IPS-20b (cell line): ENCODE data around the gene SBNO1.
"Not testable (repeated sequence)": the region's sequence is repeated elsewhere in the genome, so short reads cannot be mapped to it uniquely, and the experiment has no call there.

ENCODE experiments used
- H3K27ac ChIP-seq: one replicate; pipeline ENCODE4 v1.5.1; 2013; ENCODE audit warnings: low read length
- H3K27me3 ChIP-seq: 2 replicates; pipeline ENCODE4 v1.6.1; 2013; ENCODE audit warnings: mild to moderate bottlenecking, low read length, inconsistent platforms; ENCODE audit not compliant: insufficient read depth
- H3K36me3 ChIP-seq: 2 replicates; pipeline ENCODE4 v1.6.1; 2013; ENCODE audit warnings: low read depth, mild to moderate bottlenecking, inconsistent platforms, low read length, moderate library complexity; ENCODE audit not compliant: insufficient read depth
- H3K4me1 ChIP-seq: 2 replicates; pipeline ENCODE4 v1.6.1; 2013; ENCODE audit warnings: mild to moderate bottlenecking, control low read depth, inconsistent platforms, low read length, moderate library complexity; ENCODE audit not compliant: insufficient read depth
- H3K4me3 ChIP-seq: 2 replicates; pipeline ENCODE4 v1.5.1; 2013; ENCODE audit warnings: mild to moderate bottlenecking, low read length, inconsistent platforms
- H3K9ac ChIP-seq: 2 replicates; pipeline ENCODE4 v1.6.1; 2013; ENCODE audit warnings: low read depth, mild to moderate bottlenecking, inconsistent platforms, low read length, moderate library complexity
- H3K9me3 ChIP-seq: 2 replicates; pipeline ENCODE4 v1.6.1; 2013; ENCODE audit warnings: mild to moderate bottlenecking, low read depth, low read length, inconsistent platforms; ENCODE audit not compliant: insufficient read depth

SBNO1 gene

GRCh38 chr12:123335490-123335889 is 29.2 kb downstream of the SBNO1 start:
- H3K4me1 ChIP-seq, result no peaks in the 10 kb centered on the region

GRCh38 chr12:123329799-123330198 is 34.8 kb downstream of the SBNO1 start:
- Histone ChIP-seq H3K9me3 (no peaks in the 10 kb centered on the region), H3K27me3 (no peaks in the 10 kb centered on the region), H3K36me3 (peaks cover 88% of the 10 kb centered on the region), H3K4me3 (no peak overlapping the region), H3K27ac (no peak overlapping the region), H3K9ac (no peak overlapping the region), H3K4me1 (no peaks in the 10 kb centered on the region)

More at GRCh38 chr12:123335490-123335889, 29.2 kb downstream of the SBNO1 start:
- H3K9ac ChIP-seq, result no peak overlapping the region
- no peaks in the 10 kb centered on the region for H3K9me3 ChIP-seq
- no peak overlapping the region for H3K4me3 ChIP-seq
- H3K27me3 ChIP-seq, result no peaks in the 10 kb centered on the region
- H3K36me3 ChIP-seq, result peaks cover 80% of the 10 kb centered on the region
- no peak overlapping the region for H3K27ac ChIP-seq

- H3K9me3 ChIP-seq, result no peaks in the 10 kb centered on the region
- H3K36me3 ChIP-seq, result peaks cover 100% of the 10 kb centered on the region
- H3K27me3 ChIP-seq, result no peaks in the 10 kb centered on the region
- H3K4me3 ChIP-seq, result no peak overlapping the region
- H3K27ac ChIP-seq, result no peak overlapping the region
- H3K9ac ChIP-seq, result no peak overlapping the region
- no peaks in the 10 kb centered on the region for H3K4me1 ChIP-seq
These were observed 44.8 kb downstream of the SBNO1 start for GRCh38 chr12:123319826-123320225.

- no peaks in the 10 kb centered on the region for H3K4me1 ChIP-seq
- no peaks in the 10 kb centered on the region for H3K27me3 ChIP-seq
- no peak overlapping the region for H3K9ac ChIP-seq
- no peak overlapping the region for H3K27ac ChIP-seq
- peaks cover 99% of the 10 kb centered on the region for H3K36me3 ChIP-seq
- no peaks in the 10 kb centered on the region for H3K9me3 ChIP-seq
- H3K4me3 ChIP-seq, result no peak overlapping the region
These were observed 45.4 kb downstream of the SBNO1 start for GRCh38 chr12:123319273-123319672.

- H3K9me3 ChIP-seq, H3K4me3 ChIP-seq, H3K27ac ChIP-seq, H3K27me3 ChIP-seq, H3K9ac ChIP-seq, H3K4me1 ChIP-seq: not testable (repeated sequence)
- H3K36me3 ChIP-seq, result peaks cover 92% of the 10 kb centered on the region
These were observed 51.6 kb downstream of the SBNO1 start for GRCh38 chr12:123313046-123313445.

GRCh38 chr12:123306200-123306599 is 58.4 kb downstream of the SBNO1 start:
- no peaks in the 10 kb centered on the region for H3K4me1 ChIP-seq
- no peak overlapping the region for H3K9ac ChIP-seq
- no peak overlapping the region for H3K27ac ChIP-seq
- no peak overlapping the region for H3K4me3 ChIP-seq
- H3K36me3 ChIP-seq, result peaks cover 100% of the 10 kb centered on the region
- H3K27me3 ChIP-seq, result no peaks in the 10 kb centered on the region
- no peaks in the 10 kb centered on the region for H3K9me3 ChIP-seq

- Histone ChIP-seq H3K9ac (no peak overlapping the region), H3K27me3 (no peaks in the 10 kb centered on the region), H3K36me3 (peaks cover 95% of the 10 kb centered on the region), H3K27ac (no peak overlapping the region), H3K4me1 (no peaks in the 10 kb centered on the region), H3K4me3 (no peak overlapping the region), H3K9me3 (no peaks in the 10 kb centered on the region)
These were observed 59.5 kb downstream of the SBNO1 start for GRCh38 chr12:123305136-123305535.

GRCh38 chr12:123293178-123293760 is 71.4 kb downstream of the SBNO1 start:
- Histone ChIP-seq H3K36me3 (peaks cover 81% of the 10 kb centered on the region), H3K27me3 (no peaks in the 10 kb centered on the region), H3K9ac (no peak overlapping the region), H3K4me1 (no peaks in the 10 kb centered on the region), H3K27ac (no peak overlapping the region), H3K9me3 (no peaks in the 10 kb centered on the region), H3K4me3 (no peak overlapping the region)

GRCh38 chr12:123289911-123290310 is 74.7 kb downstream of the SBNO1 start:
- no peak overlapping the region for H3K9ac ChIP-seq
- no peaks in the 10 kb centered on the region for H3K9me3 ChIP-seq
- no peaks in the 10 kb centered on the region; the same call in 1 of the 2 replicates for H3K4me1 ChIP-seq
- H3K36me3 ChIP-seq, result peaks cover 49% of the 10 kb centered on the region
- no peak overlapping the region for H3K27ac ChIP-seq
- no peak overlapping the region for H3K4me3 ChIP-seq
- no peaks in the 10 kb centered on the region for H3K27me3 ChIP-seq

GRCh38 chr12:123288751-123289346 is 75.8 kb downstream of the SBNO1 start:
- Histone ChIP-seq H3K4me3 (no peak overlapping the region), H3K36me3 (peaks cover 38% of the 10 kb centered on the region), H3K27ac (no peak overlapping the region), H3K9me3 (no peaks in the 10 kb centered on the region), H3K4me1 (no peaks in the 10 kb centered on the region; the same call in 1 of the 2 replicates), H3K9ac (no peak overlapping the region), H3K27me3 (no peaks in the 10 kb centered on the region)

GRCh38 chr12:123286652-123287373 is 77.8 kb downstream of the SBNO1 start:
- Histone ChIP-seq H3K4me1 (no peaks in the 10 kb centered on the region; the same call in 1 of the 2 replicates), H3K36me3 (peaks cover 18% of the 10 kb centered on the region; the same call in 1 of the 2 replicates), H3K27ac (no peak overlapping the region), H3K9ac (no peak overlapping the region; the same call in 1 of the 2 replicates), H3K9me3 (no peaks in the 10 kb centered on the region), H3K4me3 (no peak overlapping the region), H3K27me3 (no peaks in the 10 kb centered on the region)

GRCh38 chr12:123284669-123285068 is 80.0 kb downstream of the SBNO1 start:
- Histone ChIP-seq H3K9ac (no peak overlapping the region), H3K4me1 (no peaks in the 10 kb centered on the region; the same call in 1 of the 2 replicates), H3K27me3 (no peaks in the 10 kb centered on the region), H3K27ac (no peak overlapping the region), H3K36me3 (0 out of 2 replicates have a peak, but pooled peaks cover 4% of the 10 kb centered on the region), H3K9me3 (no peaks in the 10 kb centered on the region), H3K4me3 (no peak overlapping the region)
